ENCODE data around the gene FOXRED2. TPM values are rescaled to one million over a fixed set of nuclear protein-coding genes. Genes with fewer than 3 reads are reported as not detected.

FOXRED2 gene
- total RNA-seq, 2 experiments from 2014 or later, result 10.1 to 12.9 TPM

DNA sequence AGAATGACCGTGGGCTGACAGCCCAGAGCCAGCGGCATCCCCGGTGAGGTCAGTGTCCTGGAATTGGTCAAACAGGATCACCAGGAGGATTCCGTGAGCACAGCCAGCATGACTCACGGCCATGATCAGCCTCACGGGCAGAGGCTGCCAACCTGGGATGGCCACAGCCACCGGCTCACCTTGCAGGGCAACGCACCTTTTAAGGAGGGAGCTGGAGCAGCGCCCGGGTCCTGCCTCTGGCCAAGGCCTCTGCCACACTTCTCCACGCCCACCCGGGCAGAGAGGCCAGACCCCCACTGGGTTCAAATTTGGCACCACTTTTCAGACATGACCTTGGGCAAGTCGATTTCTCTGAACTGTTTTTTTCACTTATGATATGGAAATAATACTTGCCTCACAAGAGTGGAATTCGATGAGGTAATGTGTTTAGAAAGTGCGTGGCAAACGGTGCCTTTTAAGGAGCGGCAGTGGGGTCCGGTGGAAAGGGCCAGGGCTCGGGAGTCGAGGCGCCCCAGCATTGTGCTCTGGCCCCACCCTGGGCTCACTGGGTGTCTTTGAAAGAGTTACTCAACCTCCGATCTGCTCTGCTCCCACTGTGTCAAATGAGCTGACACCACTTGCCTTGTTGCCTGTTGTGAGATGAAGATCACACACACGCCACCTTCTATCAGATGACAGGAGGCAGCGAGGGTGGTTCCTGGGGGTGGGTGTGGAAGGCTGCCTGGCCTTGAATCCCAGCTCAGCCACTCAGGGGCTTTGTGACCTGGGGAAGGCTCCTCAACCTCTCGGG lies 41.4 kb downstream of the FOXRED2 start:
- Mint-ChIP-seq H3K9me3 (no peaks in the 10 kb centered on the region), H3K36me3 (ENCODE audit: low read depth) (peaks cover 17% of the 10 kb centered on the region), H3K27me3 (no peaks in the 10 kb centered on the region), H3K4me1 (peaks cover 26% of the 10 kb centered on the region), H3K4me3 (no peak overlapping the region), H3K27ac (no peak overlapping the region)
- DNase-seq, result no peak
- POLR2A ChIA-PET, result interaction anchor here (0.8 to 1.8 kb wide), 4 partner anchors 10 to 133 kb away, joined by 3 to 5 read pairs (median 4); no protein-coding TSS in a partner anchor
- CTCF ChIA-PET, result no interaction called here

- POLR2A ChIA-PET, result interaction anchor here (1.8 kb wide), 1 partner anchor 109 kb away, joined by 5 read pairs; no protein-coding TSS in a partner anchor
- DNase-seq, result no peak
- H3K9me3 Mint-ChIP-seq, result no peaks in the 10 kb centered on the region
- no peaks in the 10 kb centered on the region for H3K27me3 Mint-ChIP-seq
- peaks cover 20% of the 10 kb centered on the region for H3K4me1 Mint-ChIP-seq
- peaks cover 11% of the 10 kb centered on the region for H3K36me3 Mint-ChIP-seq (ENCODE audit: low read depth)
- H3K4me3 Mint-ChIP-seq, result no peak overlapping the region
- no peak overlapping the region for H3K27ac Mint-ChIP-seq
- CTCF ChIA-PET, result interaction anchor here (1.1 kb wide), 1 partner anchor 13 kb away, joined by 3 read pairs; no protein-coding TSS in a partner anchor
These were observed 42.1 kb downstream of the FOXRED2 start for GRCh38 chr22:36464715-36465231.

- no peak for DNase-seq
- ChIA-PET CTCF (interaction anchor here (1.1 to 1.2 kb wide), 2 partner anchors 12 to 162 kb away, joined by 3 to 4 read pairs; no protein-coding TSS in a partner anchor), POLR2A (interaction anchor here (0.7 to 1.4 kb wide), 3 partner anchors 12 to 157 kb away, joined by 3 read pairs; no protein-coding TSS in a partner anchor)
- H3K36me3 Mint-ChIP-seq (ENCODE audit: low read depth), result peaks cover 11% of the 10 kb centered on the region
- peaks cover 18% of the 10 kb centered on the region for H3K4me1 Mint-ChIP-seq
- no peak overlapping the region for H3K4me3 Mint-ChIP-seq
- no peak overlapping the region for H3K27ac Mint-ChIP-seq
- H3K27me3 Mint-ChIP-seq, result no peaks in the 10 kb centered on the region
- no peaks in the 10 kb centered on the region for H3K9me3 Mint-ChIP-seq
These were observed 43.1 kb downstream of the FOXRED2 start for GRCh38 chr22:36463783-36464184.

DNA sequence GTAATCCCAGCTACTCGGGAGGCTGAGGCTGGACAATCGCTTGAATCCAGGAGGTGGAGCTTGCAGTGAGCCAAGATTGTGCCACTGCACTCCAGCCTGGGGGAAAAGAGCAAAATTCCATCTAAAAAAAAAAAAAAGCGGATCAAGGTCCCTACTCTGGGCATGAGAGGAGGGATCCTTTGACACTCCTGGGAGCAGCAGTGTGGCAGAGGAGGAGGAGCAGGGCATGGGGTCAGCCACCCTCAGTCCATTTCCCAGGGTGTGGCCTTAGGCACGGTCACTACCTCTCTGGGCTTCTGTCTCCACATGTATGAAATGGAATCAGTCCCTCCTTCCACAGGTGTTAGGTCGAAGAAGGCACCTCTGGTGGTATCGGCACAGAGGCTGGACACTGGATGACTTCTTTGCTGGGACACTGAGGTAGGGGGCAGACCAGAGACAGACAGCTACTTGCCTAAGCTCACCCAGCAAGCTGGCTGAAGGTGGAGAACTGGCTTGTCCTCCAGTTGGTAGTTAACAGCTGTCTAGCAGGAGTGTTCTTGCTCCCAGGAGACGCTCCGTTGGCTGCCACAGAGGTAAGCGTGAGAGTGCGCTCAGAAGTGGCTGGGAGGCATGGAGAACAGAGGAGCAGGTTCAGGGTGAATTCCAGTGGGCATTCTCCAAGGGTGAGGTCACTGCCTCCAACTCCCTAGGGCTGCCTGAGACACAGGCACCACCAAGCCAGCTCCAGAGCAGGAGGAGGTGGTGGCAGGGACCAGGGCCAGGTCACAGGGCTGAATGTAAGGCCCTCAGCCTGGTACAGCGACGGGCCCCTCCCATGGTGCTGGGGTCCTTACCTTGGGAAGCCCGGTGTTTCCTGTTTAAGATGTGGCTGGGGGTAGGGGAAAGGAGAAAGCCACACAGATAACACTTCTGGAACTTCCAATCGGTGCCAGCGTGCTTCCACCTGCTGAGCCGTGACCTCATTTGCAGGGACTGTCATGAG lies 44.9 kb downstream of the FOXRED2 start:
- no peak overlapping the region for H3K27ac Mint-ChIP-seq
- no peaks in the 10 kb centered on the region for H3K27me3 Mint-ChIP-seq
- CTCF ChIA-PET, result interaction anchor here (1.3 kb wide), 1 partner anchor 24 kb away, joined by 4 read pairs; no protein-coding TSS in a partner anchor
- POLR2A ChIA-PET, result interaction anchor here (1.4 kb wide), 1 partner anchor 156 kb away, joined by 3 read pairs; no protein-coding TSS in a partner anchor
- no peak for DNase-seq
- H3K4me1 Mint-ChIP-seq, result peaks cover 15% of the 10 kb centered on the region
- no peak overlapping the region for H3K4me3 Mint-ChIP-seq
- H3K36me3 Mint-ChIP-seq (ENCODE audit: low read depth), result peaks cover 7% of the 10 kb centered on the region
- H3K9me3 Mint-ChIP-seq, result no peaks in the 10 kb centered on the region

- Mint-ChIP-seq H3K9me3 (no peaks in the 10 kb centered on the region), H3K4me3 (no peak overlapping the region), H3K27me3 (no peaks in the 10 kb centered on the region), H3K27ac (no peak overlapping the region), H3K4me1 (peaks cover 23% of the 10 kb centered on the region), H3K36me3 (ENCODE audit: low read depth) (no peaks in the 10 kb centered on the region)
- POLR2A ChIA-PET, result no interaction called here
- CTCF ChIA-PET, result interaction anchor here (1.0 kb wide), 1 partner anchor 25 kb away, joined by 3 read pairs; no protein-coding TSS in a partner anchor
- no peak for DNase-seq
These were observed 46.6 kb downstream of the FOXRED2 start for GRCh38 chr22:36460202-36460601.

DNA sequence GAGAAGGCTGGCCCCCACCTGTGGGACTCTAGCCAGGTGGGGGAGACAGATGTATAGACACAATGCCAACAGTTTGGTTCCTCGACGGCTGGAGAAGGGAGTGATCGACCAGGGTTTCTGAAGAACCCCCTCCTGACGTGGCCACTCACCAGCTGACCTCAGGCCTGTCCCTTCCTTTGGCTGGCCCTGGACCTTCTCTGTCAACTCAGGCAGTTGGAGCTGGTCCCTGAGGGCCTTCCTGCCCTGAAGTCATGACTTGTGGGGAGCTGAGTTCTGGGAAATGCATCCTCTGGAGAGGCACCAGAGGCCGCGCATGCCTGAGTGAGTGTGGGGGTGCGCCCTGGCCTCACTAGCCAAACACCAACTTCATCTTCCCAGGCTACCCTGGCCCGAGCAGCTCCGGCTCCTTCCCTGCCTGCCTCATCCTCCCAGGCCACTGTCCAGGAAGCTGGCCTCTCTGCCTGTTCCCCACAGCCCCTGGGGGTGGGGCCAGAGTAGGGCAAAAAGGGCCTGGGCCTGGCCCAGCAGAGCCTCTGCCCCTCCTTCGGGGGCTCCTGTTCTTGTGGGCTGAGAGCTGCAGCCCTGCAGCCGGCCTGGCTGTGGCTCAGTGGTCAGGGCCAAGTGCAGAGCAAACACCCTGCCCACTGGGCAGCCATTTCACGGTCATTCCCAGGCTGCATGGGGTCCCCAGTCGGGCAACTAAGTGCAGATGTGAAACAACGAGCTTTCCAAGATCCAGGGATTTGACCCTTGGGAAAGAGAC lies 49.0 kb downstream of the FOXRED2 start:
- DNase-seq, result no peak
- H3K4me1 Mint-ChIP-seq, result peaks cover 36% of the 10 kb centered on the region
- CTCF ChIA-PET, result interaction anchor here (0.9 to 1.2 kb wide), 3 partner anchors 9 to 157 kb away, joined by 3 to 5 read pairs (median 5); no protein-coding TSS in a partner anchor
- no peaks in the 10 kb centered on the region for H3K36me3 Mint-ChIP-seq (ENCODE audit: low read depth)
- no peak overlapping the region for H3K4me3 Mint-ChIP-seq
- no peaks in the 10 kb centered on the region for H3K9me3 Mint-ChIP-seq
- POLR2A ChIA-PET, result interaction anchor here (1.1 to 1.6 kb wide), 2 partner anchors 71 to 126 kb away, joined by 3 to 4 read pairs; partner anchors contain the start of gene MYH9
- H3K27ac Mint-ChIP-seq, result no peak overlapping the region
- H3K27me3 Mint-ChIP-seq, result no peaks in the 10 kb centered on the region

- Mint-ChIP-seq H3K4me1 (peaks cover 50% of the 10 kb centered on the region), H3K27ac (no peak overlapping the region), H3K36me3 (ENCODE audit: low read depth) (no peaks in the 10 kb centered on the region), H3K27me3 (no peaks in the 10 kb centered on the region), H3K9me3 (no peaks in the 10 kb centered on the region), H3K4me3 (peak overlapping the region; percentile 72)
- no peak for DNase-seq
- ChIA-PET POLR2A (interaction anchor here (1.0 to 2.1 kb wide), 10 partner anchors 25 to 113 kb away, joined by 3 to 12 read pairs (median 4); partner anchors contain the start of genes EIF3D, MYH9 and TXN2), CTCF (interaction anchor here (0.6 to 1.5 kb wide), 3 partner anchors 14 to 155 kb away, joined by 3 to 7 read pairs (median 5); no protein-coding TSS in a partner anchor)
These were observed 50.4 kb downstream of the FOXRED2 start for GRCh38 chr22:36456464-36456845.

DNA sequence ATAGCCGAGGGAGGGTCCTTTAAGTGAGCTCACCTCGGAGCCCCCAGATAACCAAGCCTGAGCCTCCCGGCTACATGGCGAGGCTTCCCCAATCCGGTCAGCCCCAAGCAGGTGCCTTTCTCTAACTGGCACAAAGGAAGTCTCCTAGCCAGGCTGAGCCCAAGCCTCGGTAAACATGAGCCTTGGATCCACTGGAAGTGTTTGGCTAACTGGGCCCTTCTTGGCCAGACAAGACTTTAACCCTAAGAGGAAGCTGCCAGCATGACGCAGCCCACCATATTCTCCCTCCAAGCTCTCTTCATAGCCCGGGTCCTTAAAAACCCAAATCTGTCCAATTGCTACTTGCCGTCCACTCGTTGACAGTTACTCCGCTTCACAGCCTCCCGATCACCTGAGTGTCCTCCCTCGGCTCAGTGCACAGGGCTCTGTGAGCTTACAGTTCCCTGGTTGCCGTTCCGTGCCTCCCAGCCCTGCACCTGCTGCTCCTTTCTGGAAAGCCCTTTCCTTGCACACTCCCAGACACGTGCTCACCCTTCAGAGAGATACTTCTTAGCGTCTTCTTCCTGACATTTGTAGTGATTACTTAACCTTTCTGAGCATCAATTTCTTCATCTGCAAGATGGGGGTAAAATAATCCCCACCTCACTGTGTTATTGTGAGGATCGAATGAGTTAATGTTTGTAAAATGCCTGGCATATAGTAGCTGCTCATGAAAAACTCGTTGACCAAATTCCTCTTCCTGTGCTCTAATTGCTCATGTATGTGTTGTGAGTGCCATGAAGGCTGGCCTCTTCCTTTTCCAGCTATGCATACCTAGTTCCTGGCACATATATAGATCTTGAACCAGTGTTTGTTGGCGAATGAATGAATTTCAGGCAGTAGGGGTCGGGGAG lies 51.0 kb downstream of the FOXRED2 start:
- H3K27me3 Mint-ChIP-seq, result no peaks in the 10 kb centered on the region
- no peak for DNase-seq
- H3K9me3 Mint-ChIP-seq, result no peaks in the 10 kb centered on the region
- POLR2A ChIA-PET, result interaction anchor here (0.9 to 3.0 kb wide), 14 partner anchors 10 to 123 kb away, joined by 3 to 27 read pairs (median 4); partner anchors contain the start of genes EIF3D, MYH9 and TXN2
- CTCF ChIA-PET, result interaction anchor here (0.6 to 2.0 kb wide), 12 partner anchors 15 to 167 kb away, joined by 3 to 7 read pairs (median 4); no protein-coding TSS in a partner anchor
- peak overlapping the region; percentile 72 for H3K4me3 Mint-ChIP-seq
- peak overlapping the region; percentile 70 for H3K27ac Mint-ChIP-seq
- H3K36me3 Mint-ChIP-seq (ENCODE audit: low read depth), result no peaks in the 10 kb centered on the region
- peaks cover 57% of the 10 kb centered on the region for H3K4me1 Mint-ChIP-seq

GRCh38 chr22:36454916-36455570 lies 51.8 kb downstream of the FOXRED2 start:
- DNase-seq, result peak; percentile 97
- POLR2A ChIA-PET, result interaction anchor here (0.9 to 3.0 kb wide), 15 partner anchors 11 to 122 kb away, joined by 3 to 27 read pairs (median 4); partner anchors contain the start of genes EIF3D, MYH9 and TXN2
- H3K27ac Mint-ChIP-seq, result peak overlapping the region; percentile 95
- peaks cover 61% of the 10 kb centered on the region for H3K4me1 Mint-ChIP-seq
- CTCF ChIA-PET, result interaction anchor here (0.6 to 2.0 kb wide), 12 partner anchors 15 to 167 kb away, joined by 3 to 7 read pairs (median 4); no protein-coding TSS in a partner anchor
- H3K4me3 Mint-ChIP-seq, result peak overlapping the region; percentile 72
- H3K27me3 Mint-ChIP-seq, result no peaks in the 10 kb centered on the region
- no peaks in the 10 kb centered on the region for H3K36me3 Mint-ChIP-seq (ENCODE audit: low read depth)
- no peaks in the 10 kb centered on the region for H3K9me3 Mint-ChIP-seq

- no peak for DNase-seq
- Mint-ChIP-seq H3K4me1 (peaks cover 64% of the 10 kb centered on the region), H3K27me3 (no peaks in the 10 kb centered on the region), H3K4me3 (peak overlapping the region; percentile 72), H3K36me3 (ENCODE audit: low read depth) (no peaks in the 10 kb centered on the region), H3K9me3 (no peaks in the 10 kb centered on the region), H3K27ac (peak overlapping the region; percentile 95)
- CTCF ChIA-PET, result interaction anchor here (0.8 to 2.0 kb wide), 4 partner anchors 18 to 153 kb away, joined by 3 to 6 read pairs (median 4); no protein-coding TSS in a partner anchor
- POLR2A ChIA-PET, result interaction anchor here (1.1 to 3.0 kb wide), 7 partner anchors 48 to 121 kb away, joined by 4 to 27 read pairs (median 7); no protein-coding TSS in a partner anchor
These were observed 52.9 kb downstream of the FOXRED2 start for GRCh38 chr22:36453855-36454378.
